22Rv1 (cell line): Measurements from ENCODE around the gene KIAA0513.

Experiments
- CTCF ChIP-seq: fragments of 450-650 bp; IDR thresholded peaks from 2 replicates; pipeline ENCODE4 v1.5.1; 2017; ENCODE audit warnings: mild to moderate bottlenecking
- ZFX ChIP-seq: fragments of 450-650 bp; IDR thresholded peaks from 2 replicates; pipeline ENCODE4 v1.6.1; 2017; ENCODE audit warnings: antibody characterized with exemption, borderline replicate concordance

- no peak for TF ChIP-seq CTCF
- no peak for TF ChIP-seq ZFX
These were observed 5.6 kb downstream of the KIAA0513 start for GRCh38 chr16:85033171-85033570.
